GM18517 (cell line): ENCODE results near the gene TMEM132C.

ENCODE experiments used
- ATAC-seq: cut with Tn5 transposase; IDR thresholded peaks from one replicate; pipeline ENCODE4 v1.9.1; 2021; ENCODE audit warnings: mild to moderate bottlenecking, moderate library complexity; ENCODE audit not compliant: unreplicated experiment

The TMEM132C gene

DNA sequence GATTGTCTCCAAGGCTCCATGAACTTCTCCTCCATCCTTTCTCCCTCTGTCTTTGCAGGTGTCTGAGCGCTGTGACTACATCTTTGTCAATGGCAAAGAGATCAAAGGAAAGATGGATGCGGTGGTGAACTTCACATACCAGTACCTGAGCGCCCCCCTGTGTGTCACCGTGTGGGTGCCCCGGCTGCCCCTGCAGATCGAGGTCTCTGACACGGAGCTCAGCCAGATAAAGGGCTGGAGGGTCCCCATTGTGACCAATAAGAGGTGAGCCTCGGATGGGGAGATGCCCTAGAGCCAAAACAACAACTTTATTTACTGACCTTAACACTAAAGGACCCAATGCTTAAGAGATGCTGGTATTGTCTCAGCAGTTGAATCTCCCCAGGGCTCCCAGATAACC is 426.8 kb downstream of the TMEM132C start:
- no peak for ATAC-seq

DNA sequence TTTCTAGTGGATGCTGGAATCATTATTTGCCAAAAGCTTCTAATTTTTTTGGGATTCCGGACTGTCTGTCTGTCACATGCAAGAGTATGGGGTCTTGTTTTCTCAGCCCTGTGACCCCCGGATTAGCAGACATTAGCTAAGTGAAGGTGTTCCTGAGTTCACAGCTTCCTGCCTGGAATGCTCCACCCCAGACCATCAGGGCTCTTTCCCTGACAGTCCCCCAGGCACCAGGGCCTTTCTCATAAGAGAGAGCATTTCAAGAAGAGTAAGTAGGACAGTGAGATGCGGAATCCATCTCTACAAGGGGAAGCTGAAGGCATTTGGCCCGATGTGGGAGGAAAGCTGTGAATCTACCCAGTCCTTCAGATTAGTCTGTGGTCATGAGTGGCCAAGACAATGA is 427.5 kb downstream of the TMEM132C start:
- ATAC-seq: no peak

GRCh38 chr12:128695697-128696096 is 428.7 kb downstream of the TMEM132C start:
- no peak for ATAC-seq

GRCh38 chr12:128698301-128698972 is 431.5 kb downstream of the TMEM132C start:
- no peak for ATAC-seq

DNA sequence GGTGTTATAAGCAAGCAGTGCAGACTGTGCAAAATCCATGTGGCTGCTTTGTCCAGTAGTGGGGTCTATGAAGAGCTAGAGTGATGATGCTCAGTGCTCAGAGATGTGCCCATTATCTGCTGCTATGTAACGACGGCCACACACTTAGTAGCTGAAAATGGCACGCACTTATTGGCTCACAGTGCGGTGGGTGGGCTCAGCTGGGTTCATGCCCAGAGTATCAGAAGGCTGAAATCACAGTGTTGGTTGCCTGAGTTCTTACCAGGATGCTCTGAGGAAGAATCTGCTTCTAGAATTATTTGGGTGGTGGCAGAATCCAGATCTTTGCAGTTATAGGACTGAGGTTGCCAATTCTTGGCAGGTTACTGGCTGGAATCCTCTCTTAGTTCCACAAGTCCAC is 432.1 kb downstream of the TMEM132C start:
- ATAC-seq: no peak

DNA sequence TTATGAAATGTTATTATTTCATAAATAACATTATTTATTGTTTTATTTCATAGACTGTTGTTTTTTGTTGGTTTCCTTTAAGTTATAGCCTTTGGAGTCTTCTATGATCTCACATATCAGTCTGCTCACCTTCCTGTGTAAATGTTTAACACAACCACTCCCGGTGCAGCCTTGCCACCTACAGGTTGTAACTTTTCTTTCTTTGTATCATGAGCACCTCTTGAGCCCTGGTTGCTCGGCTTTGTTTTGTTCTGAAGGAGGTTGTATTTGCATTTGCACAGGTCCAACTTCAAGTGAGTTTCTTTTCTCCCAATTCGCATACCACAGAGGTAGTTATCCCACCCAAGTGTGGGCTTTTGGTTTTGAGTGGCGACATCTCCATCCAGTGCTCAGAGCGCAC is 435.4 kb downstream of the TMEM132C start:
- ATAC-seq: no peak

- ATAC-seq: no peak
Observed at GRCh38 chr12:128705140-128705539, 438.2 kb downstream of the TMEM132C start.

GRCh38 chr12:128707488-128707887 is 440.5 kb downstream of the TMEM132C start:
- ATAC-seq: no peak

GRCh38 chr12:128708789-128709188 is 441.8 kb downstream of the TMEM132C start:
- no peak for ATAC-seq

DNA sequence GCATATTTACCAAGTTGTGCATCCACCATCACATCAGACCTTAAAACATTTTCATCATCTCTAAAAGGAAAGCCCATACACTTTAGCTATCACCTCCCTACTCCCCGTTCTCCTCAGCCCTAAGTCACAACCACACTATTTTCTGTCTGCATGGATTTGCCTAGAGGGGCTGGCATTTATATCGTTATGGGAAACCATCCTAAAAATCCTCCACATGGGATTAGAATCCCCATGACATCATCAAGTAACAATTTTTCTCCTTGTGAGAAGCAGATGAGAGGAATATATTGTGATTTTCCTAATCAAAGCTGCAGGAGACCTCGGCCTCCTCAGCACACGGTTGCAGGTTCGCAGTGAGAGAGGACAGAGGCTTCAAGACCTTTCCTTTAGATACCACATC is 442.7 kb downstream of the TMEM132C start:
- no peak for ATAC-seq

- no peak for ATAC-seq
Observed at GRCh38 chr12:128711486-128711885, 444.5 kb downstream of the TMEM132C start.

DNA sequence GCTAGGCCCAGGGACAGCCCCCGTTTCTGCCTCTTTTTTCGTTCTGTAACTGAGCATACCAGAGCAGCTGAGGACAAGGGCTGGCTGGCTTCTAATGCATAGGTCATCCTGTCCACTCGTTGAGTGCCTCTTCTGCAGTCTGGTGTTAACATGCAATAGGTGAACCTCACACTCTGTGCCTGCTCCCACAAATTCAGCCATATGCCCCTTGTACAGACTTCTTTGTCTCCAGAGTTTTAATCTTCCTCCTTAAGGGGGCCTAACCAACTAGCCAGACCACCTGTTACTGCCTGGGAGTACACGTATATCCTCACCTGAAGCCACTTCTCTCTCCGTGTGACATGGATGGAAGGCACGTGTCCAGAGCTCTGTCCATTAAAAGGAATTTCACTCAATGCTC is 445.7 kb downstream of the TMEM132C start:
- ATAC-seq: no peak

DNA sequence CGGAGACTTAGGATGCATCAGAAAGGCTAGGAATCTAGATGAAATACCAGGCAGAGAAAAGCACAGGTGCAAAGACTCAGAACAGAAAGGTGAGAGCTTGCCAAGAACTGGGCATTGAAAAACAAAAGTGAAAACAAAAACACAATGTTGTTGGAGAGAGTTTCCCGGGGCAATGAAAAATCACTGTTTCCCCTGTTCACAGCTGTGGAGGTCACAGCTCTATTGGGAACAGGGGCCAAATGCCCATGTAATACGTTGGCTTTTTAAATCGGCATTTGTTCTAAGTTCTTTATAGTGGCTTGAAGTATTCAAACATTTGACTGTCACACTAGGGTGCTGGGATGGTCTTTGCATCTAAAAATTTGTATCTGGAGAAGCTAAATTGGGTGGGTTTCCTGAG is 448.5 kb downstream of the TMEM132C start:
- ATAC-seq: no peak

- ATAC-seq: no peak
Observed at GRCh38 chr12:128724468-128725046, 457.6 kb downstream of the TMEM132C start.

DNA sequence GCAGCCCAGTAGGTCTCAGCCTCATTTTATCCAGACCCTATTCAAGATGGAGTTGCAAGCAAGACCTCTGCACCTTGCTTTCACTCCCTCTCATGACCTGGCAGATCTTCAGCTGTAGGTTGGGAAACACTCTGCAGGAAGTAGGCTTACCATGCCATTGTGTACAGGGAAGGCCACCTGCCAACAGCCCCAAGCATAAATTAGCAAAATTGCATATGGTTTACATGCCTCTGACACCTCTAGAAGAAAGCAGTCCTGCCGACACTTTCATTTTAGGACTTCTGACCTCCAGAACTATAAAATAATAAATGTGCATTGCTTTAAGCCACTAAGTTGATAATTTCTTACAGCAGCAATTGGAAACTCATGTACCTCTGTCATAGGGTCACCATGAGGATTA is 459.9 kb downstream of the TMEM132C start:
- ATAC-seq: no peak

- ATAC-seq: no peak
Observed at GRCh38 chr12:128727461-128727860, 460.5 kb downstream of the TMEM132C start.

DNA sequence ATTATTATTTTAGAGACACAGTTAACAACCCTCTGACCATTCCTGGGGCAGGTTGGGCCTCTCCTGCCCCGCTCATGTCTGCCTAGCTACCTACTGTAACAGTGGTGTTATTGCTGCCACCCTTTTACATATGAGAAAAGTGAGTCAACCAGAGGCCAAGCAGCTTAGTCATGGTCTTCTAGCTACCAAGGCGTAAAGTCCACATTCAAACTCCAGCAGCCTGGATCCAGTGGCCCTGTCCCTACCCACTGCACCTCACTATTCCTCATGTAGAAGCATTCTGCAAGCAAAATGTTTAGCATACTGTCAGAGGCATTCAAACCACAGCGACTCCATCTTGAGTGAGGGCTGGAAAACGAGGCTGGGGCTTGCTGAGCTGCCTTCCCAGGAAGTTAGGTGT is 461.0 kb downstream of the TMEM132C start:
- ATAC-seq: no peak

GRCh38 chr12:128729628-128730121 is 462.7 kb downstream of the TMEM132C start:
- no peak for ATAC-seq

GRCh38 chr12:128734371-128734770 is 467.4 kb downstream of the TMEM132C start:
- ATAC-seq: no peak

DNA sequence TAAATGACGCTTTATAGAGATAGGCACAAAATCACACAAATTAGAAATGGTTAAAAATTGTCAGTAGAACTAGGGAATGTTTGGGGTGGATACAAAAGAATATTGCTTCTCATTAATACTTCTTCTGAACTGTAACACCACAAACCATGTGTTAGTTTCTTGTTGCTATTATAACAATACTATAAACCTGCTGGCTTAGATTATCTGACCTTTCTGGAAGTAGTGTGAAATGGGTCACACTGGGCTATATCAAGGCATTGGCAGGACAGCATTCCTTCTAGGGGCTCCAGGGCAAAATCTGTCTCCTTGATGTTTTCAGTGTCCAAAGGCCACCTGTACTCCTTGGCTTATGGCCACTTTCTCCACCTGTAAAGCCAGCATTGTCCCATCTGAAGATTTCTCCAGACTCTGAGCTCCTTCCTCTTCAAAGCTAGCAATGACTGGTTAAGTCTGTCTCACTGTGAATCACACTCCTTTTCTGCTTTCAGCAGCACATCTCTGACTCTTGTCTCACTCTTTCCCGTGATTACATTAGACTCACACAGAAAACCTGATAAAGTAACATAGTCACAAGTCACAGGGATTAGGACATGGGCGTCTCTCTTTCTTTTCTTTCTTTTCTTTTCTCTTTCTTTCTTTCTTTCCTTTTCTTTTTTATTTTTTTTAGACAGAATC is 470.5 kb downstream of the TMEM132C start:
- no peak for ATAC-seq

DNA sequence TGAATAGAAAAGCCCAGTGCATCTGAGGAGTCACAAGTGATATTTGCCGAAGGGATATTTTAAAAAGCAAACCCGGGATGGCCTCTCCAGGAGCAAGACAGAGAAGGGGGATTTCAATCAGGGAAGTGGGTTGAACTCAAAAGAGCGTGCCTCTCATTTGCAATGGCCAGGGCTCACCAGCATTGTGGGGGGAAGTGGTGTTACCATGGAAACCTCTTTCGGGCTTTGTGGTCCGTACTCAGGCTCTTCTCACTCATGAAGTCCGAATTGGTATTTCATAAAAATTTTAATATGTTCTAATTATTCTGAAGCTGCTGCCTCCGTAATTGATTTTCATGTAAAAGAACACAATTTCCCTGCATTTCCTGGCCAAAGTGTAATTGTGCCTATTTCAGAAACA is 476.9 kb downstream of the TMEM132C start:
- no peak for ATAC-seq
